Measurements from ENCODE around the gene GTF2A1. TPM values are rescaled to one million over a fixed set of nuclear protein-coding genes. Genes with fewer than 3 reads are reported as not detected.

GTF2A1 gene
- total RNA-seq, 4 donors from 2014 or later, result 17.1 to 35.1 (median 28.4) TPM

DNA sequence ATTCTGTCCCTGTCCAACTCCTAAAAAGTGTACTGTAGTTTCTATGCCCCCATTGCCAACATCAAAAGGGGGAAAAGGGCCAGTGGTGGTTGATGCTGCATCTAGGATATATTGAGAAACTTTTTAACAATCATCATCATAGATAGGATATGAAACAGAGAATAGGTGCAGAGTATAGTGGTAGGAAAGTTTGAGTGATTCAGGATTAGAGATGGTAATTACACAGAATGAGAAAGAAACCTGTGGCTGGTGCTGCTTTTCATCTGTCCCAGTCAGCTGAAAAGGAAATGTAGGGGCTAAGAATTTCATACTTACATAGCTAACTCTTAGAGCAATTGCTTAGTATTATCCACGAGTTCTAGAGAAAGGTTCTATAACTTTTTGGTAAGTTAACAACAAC is 67.6 kb downstream of the GTF2A1 start:
- no peaks in the 10 kb centered on the region for H3K27me3 ChIP-seq
- DNase-seq (ENCODE audit: extremely low spot score), result no peak
- H3K27ac ChIP-seq (replicated peaks in 1 of 4), result no peak overlapping the region
- no peaks in the 10 kb centered on the region for H3K4me1 ChIP-seq
- WGBS, result 87% methylated on average over 1 of the region's 1 CpG
- no peaks in the 10 kb centered on the region for H3K9me3 ChIP-seq
- intact Hi-C loops (cut with DNase I), result no loop called here
- H3K36me3 ChIP-seq, result no peaks in the 10 kb centered on the region
- TF ChIP-seq POLR2A (IDR thresholded peaks at IDR 0.05; ENCODE audit: low read depth) (no peak), CTCF (IDR thresholded peaks at IDR 0.05) (no peak), POLR2AphosphoS5 (IDR thresholded peaks at IDR 0.05) (no peak), EP300 (IDR thresholded peaks at IDR 0.05) (no peak)
- H3K4me3 ChIP-seq, result no peak overlapping the region

DNA sequence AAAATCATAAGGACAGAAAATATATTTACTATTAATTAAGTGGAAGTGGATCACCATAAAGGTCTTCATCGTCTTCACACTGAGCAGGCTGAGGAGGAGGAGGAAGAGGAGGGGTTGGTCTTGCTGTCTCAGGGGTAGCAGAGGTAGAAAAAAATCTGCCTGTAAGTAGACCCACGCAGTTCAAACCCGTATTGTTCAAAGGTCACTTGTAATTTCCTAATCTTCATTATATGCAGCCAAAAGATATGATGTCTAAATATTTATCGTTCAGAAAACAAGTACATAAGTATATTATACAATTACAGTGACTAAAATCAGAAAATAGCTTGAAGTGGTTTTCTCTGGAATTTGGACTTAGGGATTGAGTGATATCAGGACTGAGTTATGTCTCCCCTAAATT is 72.1 kb downstream of the GTF2A1 start:
- Histone ChIP-seq H3K27ac (replicated peaks in 1 of 4) (no peak overlapping the region), H3K4me3 (no peak overlapping the region), H3K36me3 (no peaks in the 10 kb centered on the region), H3K4me1 (peaks cover 0 to 18% (median 16%) of the 10 kb centered on the region in 4 donors), H3K27me3 (no peaks in the 10 kb centered on the region), H3K9me3 (no peaks in the 10 kb centered on the region)
- intact Hi-C loops (cut with DNase I), result no loop called here
- DNase-seq (ENCODE audit: extremely low spot score), result no peak
- 77% methylated on average over 4 of the region's 4 CpGs for WGBS
- TF ChIP-seq CTCF (IDR thresholded peaks at IDR 0.05) (no peak), POLR2AphosphoS5 (IDR thresholded peaks at IDR 0.05) (no peak), EP300 (IDR thresholded peaks at IDR 0.05) (no peak), POLR2A (IDR thresholded peaks at IDR 0.05; ENCODE audit: low read depth) (no peak)

DNA sequence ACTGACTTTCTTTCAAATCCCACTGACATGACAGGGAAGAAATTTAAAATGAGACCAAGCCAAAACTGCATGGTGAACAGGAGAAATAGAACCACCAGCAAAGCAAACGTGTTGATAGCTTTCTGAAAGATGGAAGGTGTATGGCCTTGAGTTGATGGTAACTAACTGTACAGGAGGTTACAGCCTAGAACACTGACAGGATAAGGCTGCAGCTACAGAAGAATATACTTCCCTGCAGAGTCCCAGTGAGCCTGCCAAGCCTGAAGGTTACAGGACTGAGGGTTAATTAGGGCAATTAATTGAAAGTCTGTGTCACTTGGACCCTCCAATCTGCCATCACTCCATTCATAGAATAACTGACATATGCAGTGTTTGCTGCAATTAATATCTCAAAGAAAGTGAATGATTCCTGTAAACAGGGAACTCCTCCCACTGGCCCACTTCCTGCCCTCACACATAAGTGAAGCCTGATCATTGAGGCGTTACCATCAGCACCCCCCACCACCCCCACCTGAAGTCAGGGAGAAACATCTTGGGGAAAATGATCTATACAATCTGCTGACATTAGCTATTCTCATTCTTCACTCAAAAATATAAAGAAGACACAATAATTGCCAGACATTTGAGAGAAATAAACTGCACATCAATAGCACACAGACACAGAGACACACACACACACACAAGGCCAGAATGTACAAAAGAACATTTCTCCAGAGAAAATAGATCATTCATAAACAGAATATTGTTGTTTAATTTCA is 73.4 kb downstream of the GTF2A1 start:
- TF ChIP-seq POLR2A (IDR thresholded peaks at IDR 0.05; ENCODE audit: low read depth) (no peak), CTCF (IDR thresholded peaks at IDR 0.05) (no peak), POLR2AphosphoS5 (IDR thresholded peaks at IDR 0.05) (no peak), EP300 (IDR thresholded peaks at IDR 0.05) (no peak)
- Histone ChIP-seq H3K27ac (replicated peaks in 1 of 4) (no peak overlapping the region), H3K36me3 (no peaks in the 10 kb centered on the region), H3K4me3 (no peak overlapping the region), H3K4me1 (peaks cover 0 to 18% (median 16%) of the 10 kb centered on the region in 4 donors), H3K27me3 (no peaks in the 10 kb centered on the region), H3K9me3 (no peaks in the 10 kb centered on the region)
- 56% methylated on average over 2 of the region's 2 CpGs for WGBS
- intact Hi-C loops (cut with DNase I), result no loop called here
- DNase-seq (ENCODE audit: extremely low spot score), result no peak

- no peak for DNase-seq (ENCODE audit: extremely low spot score)
- intact Hi-C loops (cut with DNase I), result no loop called here
- H3K36me3 ChIP-seq, result no peaks in the 10 kb centered on the region
- no peak for TF ChIP-seq EP300 (IDR thresholded peaks at IDR 0.05)
- TF ChIP-seq POLR2AphosphoS5 (IDR thresholded peaks at IDR 0.05), result no peak
- TF ChIP-seq POLR2A (IDR thresholded peaks at IDR 0.05; ENCODE audit: low read depth), result no peak
- TF ChIP-seq CTCF (IDR thresholded peaks at IDR 0.05), result no peak
- H3K27me3 ChIP-seq, result no peaks in the 10 kb centered on the region
- peak overlapping the region in 3 of 4 donors; percentile 36 to 62 (median 45) for H3K27ac ChIP-seq (replicated peaks in 1 of 4)
- 25% methylated on average over 3 of the region's 3 CpGs for WGBS
- peak overlapping the region in 1 of 4 donors; percentile 4 for H3K4me3 ChIP-seq
- no peaks in the 10 kb centered on the region for H3K9me3 ChIP-seq
- H3K4me1 ChIP-seq, result peaks cover 0 to 18% (median 16%) of the 10 kb centered on the region in 4 donors
Observed at GRCh38 chr14:81144824-81145603, 75.7 kb downstream of the GTF2A1 start.

Measured in esophagus muscularis mucosa (tissue), 4 donors.